ENCODE data around the gene OPCML. TPM values are rescaled to one million over a fixed set of nuclear protein-coding genes. Genes with fewer than 3 reads are reported as not detected.

The OPCML gene
- total and polyA plus RNA-seq, 2 donors (not counting 1 experiment from before 2014, with no cell fraction given), result 0.99 to 2.8 TPM

DNA sequence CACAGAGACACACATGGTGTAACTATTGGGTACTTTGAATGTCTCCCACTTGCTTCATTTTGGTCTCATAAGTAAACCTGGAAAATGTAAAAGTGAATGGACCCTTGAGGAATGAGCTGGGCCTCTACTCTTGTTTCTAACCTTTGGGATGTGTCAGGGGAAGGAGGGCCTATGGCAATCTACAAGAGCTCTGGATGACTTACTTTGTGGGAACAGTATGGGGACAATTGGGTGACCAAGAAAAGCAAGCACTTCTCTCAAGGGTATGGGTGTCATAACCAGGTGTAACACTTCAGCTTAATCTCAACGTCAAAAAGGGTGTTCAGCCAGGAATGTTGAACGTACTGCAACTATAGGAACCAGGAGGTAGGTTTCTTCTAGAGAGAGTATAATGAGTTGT is 144.0 kb downstream of the OPCML start:
- Histone ChIP-seq H3K36me3 (ENCODE audit: control insufficient read depth, insufficient read depth, low read length) (no peaks in the 10 kb centered on the region), H3K4me3 (replicated peaks in 1 of 4; ENCODE audit: control extremely low read depth in 1 of 4, insufficient read depth in 1 of 4, low read depth in 3 of 4, low read length in 4 of 4) (no peak overlapping the region), H3K4me2 (ENCODE audit: extremely low read depth, insufficient read depth, low read length) (no peak overlapping the region), H2AFZ (ENCODE audit: low read length) (no peak overlapping the region), H3K9ac (ENCODE audit: insufficient read depth, low read length) (no peak overlapping the region), H3K9me3 (ENCODE audit: control insufficient read depth, insufficient read depth, low read depth, low read length) (no peaks in the 10 kb centered on the region), H3K4me1 (ENCODE audit: control insufficient read depth, extremely low read depth, insufficient read depth, low read length) (no peaks in the 10 kb centered on the region), H3K27me3 (ENCODE audit: control insufficient read depth, insufficient read depth, low read length) (no peaks in the 10 kb centered on the region), H3K79me2 (ENCODE audit: control insufficient read depth, insufficient read depth, low read length) (no peaks in the 10 kb centered on the region), H3K27ac (ENCODE audit: insufficient read depth, low read length) (no peak overlapping the region), H4K20me1 (ENCODE audit: control insufficient read depth, extremely low read depth, insufficient read depth, low read length) (no peaks in the 10 kb centered on the region)
- no peak for TF ChIP-seq EZH2 (IDR thresholded peaks at IDR 0.05; ENCODE audit: low read length, missing control alignments)
- TF ChIP-seq CTCF (conservative IDR thresholded peaks at IDR 0.05 in 1 of 2, IDR thresholded peaks at IDR 0.05 in 1 of 2; ENCODE audit: low read depth in 1 of 2, low read length in 2 of 2), result no peak
- DNase-seq (ENCODE audit: low read depth in 2 of 2), result no peak

GRCh38 chr11:133386852-133387251 is 145.4 kb downstream of the OPCML start:
- DNase-seq (ENCODE audit: low read depth in 2 of 2), result no peak
- Histone ChIP-seq H2AFZ (ENCODE audit: low read length) (no peak overlapping the region), H3K79me2 (ENCODE audit: control insufficient read depth, insufficient read depth, low read length) (no peaks in the 10 kb centered on the region), H4K20me1 (ENCODE audit: control insufficient read depth, extremely low read depth, insufficient read depth, low read length) (no peaks in the 10 kb centered on the region), H3K4me1 (ENCODE audit: control insufficient read depth, extremely low read depth, insufficient read depth, low read length) (no peaks in the 10 kb centered on the region), H3K27me3 (ENCODE audit: control insufficient read depth, insufficient read depth, low read length) (no peaks in the 10 kb centered on the region), H3K9me3 (ENCODE audit: control insufficient read depth, insufficient read depth, low read depth, low read length) (no peaks in the 10 kb centered on the region), H3K27ac (ENCODE audit: insufficient read depth, low read length) (no peak overlapping the region), H3K4me3 (replicated peaks in 1 of 4; ENCODE audit: control extremely low read depth in 1 of 4, insufficient read depth in 1 of 4, low read depth in 3 of 4, low read length in 4 of 4) (no peak overlapping the region), H3K4me2 (ENCODE audit: extremely low read depth, insufficient read depth, low read length) (no peak overlapping the region), H3K9ac (ENCODE audit: insufficient read depth, low read length) (no peak overlapping the region), H3K36me3 (ENCODE audit: control insufficient read depth, insufficient read depth, low read length) (no peaks in the 10 kb centered on the region)
- TF ChIP-seq CTCF (conservative IDR thresholded peaks at IDR 0.05 in 1 of 2, IDR thresholded peaks at IDR 0.05 in 1 of 2; ENCODE audit: low read depth in 1 of 2, low read length in 2 of 2) (no peak), EZH2 (IDR thresholded peaks at IDR 0.05; ENCODE audit: low read length, missing control alignments) (no peak)

DNA sequence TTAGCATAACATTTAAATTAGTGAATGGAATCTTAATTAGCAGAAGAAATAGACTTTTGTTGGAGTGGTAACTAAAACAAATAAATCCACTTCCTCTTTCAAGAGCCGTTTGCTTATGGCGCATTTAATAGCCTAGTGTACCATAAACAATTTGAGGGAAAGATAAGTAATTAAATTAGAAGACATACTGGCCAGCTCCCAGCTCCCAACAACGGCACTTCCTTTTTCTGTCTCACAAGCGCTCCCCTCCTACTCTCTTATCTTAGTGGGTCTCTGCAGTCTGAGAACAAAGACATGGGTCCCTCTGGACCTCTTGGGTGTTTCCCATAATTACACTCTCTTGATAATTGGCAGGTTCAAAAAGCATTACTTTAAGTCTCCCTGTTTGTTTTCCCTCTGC is 146.0 kb downstream of the OPCML start:
- Histone ChIP-seq H3K9ac (ENCODE audit: insufficient read depth, low read length) (no peak overlapping the region), H3K36me3 (ENCODE audit: control insufficient read depth, insufficient read depth, low read length) (no peaks in the 10 kb centered on the region), H3K79me2 (ENCODE audit: control insufficient read depth, insufficient read depth, low read length) (no peaks in the 10 kb centered on the region), H4K20me1 (ENCODE audit: control insufficient read depth, extremely low read depth, insufficient read depth, low read length) (no peaks in the 10 kb centered on the region), H3K27ac (ENCODE audit: insufficient read depth, low read length) (no peak overlapping the region), H2AFZ (ENCODE audit: low read length) (no peak overlapping the region), H3K9me3 (ENCODE audit: control insufficient read depth, insufficient read depth, low read depth, low read length) (no peaks in the 10 kb centered on the region), H3K27me3 (ENCODE audit: control insufficient read depth, insufficient read depth, low read length) (no peaks in the 10 kb centered on the region), H3K4me1 (ENCODE audit: control insufficient read depth, extremely low read depth, insufficient read depth, low read length) (no peaks in the 10 kb centered on the region), H3K4me3 (replicated peaks in 1 of 4; ENCODE audit: control extremely low read depth in 1 of 4, insufficient read depth in 1 of 4, low read depth in 3 of 4, low read length in 4 of 4) (no peak overlapping the region), H3K4me2 (ENCODE audit: extremely low read depth, insufficient read depth, low read length) (no peak overlapping the region)
- TF ChIP-seq CTCF (conservative IDR thresholded peaks at IDR 0.05 in 1 of 2, IDR thresholded peaks at IDR 0.05 in 1 of 2; ENCODE audit: low read depth in 1 of 2, low read length in 2 of 2) (no peak), EZH2 (IDR thresholded peaks at IDR 0.05; ENCODE audit: low read length, missing control alignments) (no peak)
- no peak for DNase-seq (ENCODE audit: low read depth in 2 of 2)
